GM18499 (cell line): Measurements from ENCODE around the gene STIM2.
"Not testable (repeated sequence)": the region's sequence is repeated elsewhere in the genome, so short reads cannot be mapped to it uniquely, and the experiment has no call there.

ENCODE experiments used
- ATAC-seq: cut with Tn5 transposase; IDR thresholded peaks from one replicate; pipeline ENCODE4 v1.9.1; 2021; ENCODE audit warnings: moderate number of reproducible peaks; ENCODE audit not compliant: insufficient read depth, unreplicated experiment

Gene STIM2

GRCh38 chr4:27018076-27018475 is 157.4 kb downstream of the STIM2 start:
- ATAC-seq, result no peak

GRCh38 chr4:27018910-27019309 is 158.3 kb downstream of the STIM2 start:
- ATAC-seq, result no peak

DNA sequence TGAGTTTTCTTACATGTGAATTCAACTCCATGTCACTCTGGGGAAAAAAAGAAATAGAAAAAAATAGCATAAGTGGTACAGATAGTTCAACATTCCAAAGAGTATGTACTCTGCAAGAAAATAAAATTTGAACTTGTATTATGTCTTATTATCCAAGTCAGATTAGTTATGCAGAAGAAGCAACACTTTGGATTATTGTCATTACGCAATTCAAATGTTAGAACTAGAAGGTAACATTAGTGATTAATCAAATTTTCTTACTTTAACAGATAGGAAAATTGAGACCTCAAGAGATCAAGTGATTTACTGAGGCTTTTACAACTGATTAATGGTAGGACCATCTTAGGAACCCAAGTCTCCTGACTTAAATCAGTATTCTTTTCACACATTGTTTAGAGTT is 159.1 kb downstream of the STIM2 start:
- no peak for ATAC-seq

GRCh38 chr4:27020203-27020602 is 159.6 kb downstream of the STIM2 start:
- ATAC-seq, result no peak

GRCh38 chr4:27020603-27021002 is 160.0 kb downstream of the STIM2 start:
- ATAC-seq, result no peak

- no peak for ATAC-seq
Measured at GRCh38 chr4:27022963-27023362, 162.3 kb downstream of the STIM2 start.

DNA sequence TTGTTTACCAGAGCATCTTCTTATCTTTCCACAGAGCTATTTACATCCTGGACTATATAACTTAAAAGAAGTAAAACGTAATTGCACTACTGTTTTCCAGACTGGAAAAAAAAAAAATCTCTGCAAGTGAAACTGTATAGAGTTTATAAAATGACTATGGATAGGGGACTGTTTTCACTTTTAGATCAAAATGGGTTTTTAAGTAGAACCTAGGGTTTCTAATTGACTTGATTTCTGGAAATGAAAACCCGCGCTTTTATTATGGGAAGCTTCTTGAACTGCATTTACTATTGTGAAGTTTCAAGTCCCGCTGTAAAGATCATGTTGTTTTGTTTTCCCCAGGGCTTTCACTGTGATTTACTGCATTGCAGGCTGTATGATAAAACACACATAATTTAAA is 162.7 kb downstream of the STIM2 start:
- no peak for ATAC-seq

- ATAC-seq, result no peak
Measured at GRCh38 chr4:27024805-27025204, 164.2 kb downstream of the STIM2 start.

GRCh38 chr4:27027428-27027827 is 166.8 kb downstream of the STIM2 start:
- no peak for ATAC-seq

DNA sequence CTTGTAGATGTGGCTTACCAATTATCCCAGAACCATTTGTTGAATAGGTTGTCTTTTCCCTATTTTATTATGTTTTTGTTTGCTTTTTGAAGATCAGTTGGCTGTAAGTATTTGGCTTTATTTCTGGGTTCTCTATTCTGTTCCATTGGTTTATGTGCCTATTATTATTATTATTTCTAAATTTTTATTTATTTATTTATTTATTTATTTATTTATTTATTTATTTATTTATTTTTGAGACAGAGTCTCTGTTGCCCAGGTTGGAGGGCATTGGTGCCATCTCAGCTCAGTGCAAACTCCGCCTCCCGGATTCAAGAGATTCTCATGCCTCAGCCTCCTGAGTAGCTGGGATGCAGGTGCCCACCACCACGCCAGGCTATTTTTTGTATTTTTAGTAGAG is 174.5 kb downstream of the STIM2 start:
- ATAC-seq, result not testable (repeated sequence)

GRCh38 chr4:27040356-27040755 is 179.7 kb downstream of the STIM2 start:
- ATAC-seq, result no peak

DNA sequence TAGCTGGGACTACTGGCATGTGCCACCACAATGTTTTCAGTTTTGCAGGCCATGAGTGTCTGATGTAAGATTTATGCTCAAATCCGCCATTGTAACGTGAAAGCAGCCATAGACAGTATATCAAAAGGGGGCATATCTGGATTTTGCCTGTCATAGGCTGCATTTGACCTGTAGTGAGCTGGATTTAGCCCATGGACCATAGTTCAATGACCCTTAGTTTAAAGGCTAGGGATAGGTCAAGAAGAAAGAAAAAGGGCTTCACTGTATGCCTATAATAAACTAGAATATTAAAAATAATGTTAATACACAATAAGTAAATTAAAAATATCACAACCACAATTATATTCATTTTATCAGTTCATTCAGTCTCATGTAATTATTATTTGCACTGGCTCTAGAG is 181.8 kb downstream of the STIM2 start:
- no peak for ATAC-seq

DNA sequence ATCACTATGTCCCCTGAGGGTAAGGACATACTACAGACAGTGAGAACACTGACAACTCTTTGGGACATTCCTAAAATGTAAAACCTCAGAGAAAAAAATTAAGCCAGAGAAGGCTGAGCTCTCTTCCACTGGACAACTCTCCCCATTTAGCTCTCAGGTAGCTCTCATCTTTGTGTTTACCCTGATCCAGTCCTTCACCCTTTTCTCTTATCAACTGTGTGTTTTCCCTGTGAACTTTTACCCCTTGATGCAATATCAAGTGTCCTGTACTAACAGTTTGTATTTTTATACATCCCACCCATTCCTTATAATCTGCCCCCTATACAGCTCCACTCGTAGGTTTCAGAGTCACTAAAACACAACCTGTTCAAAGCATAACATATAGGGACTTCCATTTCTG is 182.6 kb downstream of the STIM2 start:
- ATAC-seq, result no peak

GRCh38 chr4:27046851-27047250 is 186.2 kb downstream of the STIM2 start:
- ATAC-seq, result no peak

DNA sequence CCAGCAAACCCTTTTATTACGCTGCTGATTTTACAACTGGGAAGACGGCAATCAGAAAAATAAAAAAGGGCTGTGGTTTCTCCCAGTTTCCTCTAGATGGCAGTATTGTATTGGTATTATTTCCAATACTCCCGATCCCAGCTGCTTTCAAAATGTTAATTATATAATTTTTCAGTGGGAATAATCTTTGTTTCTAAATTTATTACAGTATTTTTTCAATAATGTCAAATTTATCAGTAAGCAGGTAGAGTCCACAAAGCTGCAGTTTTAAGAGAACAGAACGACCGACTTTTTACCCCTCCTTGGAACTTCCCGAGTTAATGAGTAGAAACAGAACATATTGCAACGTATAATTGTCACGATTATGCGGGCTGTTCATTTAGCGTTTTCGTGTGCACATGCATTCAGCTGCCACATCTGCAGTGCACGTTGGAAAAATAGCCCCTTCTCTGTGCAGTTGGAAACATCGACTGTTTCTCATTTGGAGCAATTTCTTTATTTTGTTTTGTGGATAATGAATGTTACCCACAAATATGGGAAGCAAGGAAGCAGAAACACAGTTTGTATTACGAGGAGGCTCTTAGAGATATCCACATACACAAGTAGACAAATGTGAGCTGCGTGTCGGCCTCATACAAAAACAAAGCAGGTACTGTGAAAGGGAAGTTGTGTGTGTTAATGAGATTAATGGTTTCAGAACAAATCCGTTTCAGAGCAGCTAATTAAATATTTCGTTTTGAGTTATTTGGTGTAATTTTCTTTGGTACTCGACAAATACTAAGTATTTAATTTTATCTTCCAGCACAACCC is 188.0 kb downstream of the STIM2 start:
- no peak for ATAC-seq

- no peak for ATAC-seq
Measured at GRCh38 chr4:27049239-27049829, 188.7 kb downstream of the STIM2 start.

DNA sequence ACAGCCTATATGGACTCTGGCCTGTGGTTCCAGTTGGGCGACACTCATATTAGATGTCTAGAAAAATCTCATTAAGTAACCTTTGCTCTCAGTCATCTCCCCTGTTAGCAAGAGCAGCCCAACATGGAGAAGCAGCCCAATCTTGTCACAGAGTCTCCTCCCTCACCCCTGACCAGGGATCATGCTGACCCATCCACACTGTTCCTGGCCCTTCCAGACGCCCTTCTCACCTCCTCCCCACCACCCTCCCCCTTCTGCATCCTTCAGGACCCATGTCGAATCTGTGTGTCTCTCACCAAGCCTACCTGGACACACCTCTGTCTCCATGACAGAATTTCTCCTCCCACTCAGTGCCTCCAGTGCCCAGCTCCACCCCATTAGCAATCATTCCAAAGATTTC is 190.1 kb downstream of the STIM2 start:
- ATAC-seq, result no peak

DNA sequence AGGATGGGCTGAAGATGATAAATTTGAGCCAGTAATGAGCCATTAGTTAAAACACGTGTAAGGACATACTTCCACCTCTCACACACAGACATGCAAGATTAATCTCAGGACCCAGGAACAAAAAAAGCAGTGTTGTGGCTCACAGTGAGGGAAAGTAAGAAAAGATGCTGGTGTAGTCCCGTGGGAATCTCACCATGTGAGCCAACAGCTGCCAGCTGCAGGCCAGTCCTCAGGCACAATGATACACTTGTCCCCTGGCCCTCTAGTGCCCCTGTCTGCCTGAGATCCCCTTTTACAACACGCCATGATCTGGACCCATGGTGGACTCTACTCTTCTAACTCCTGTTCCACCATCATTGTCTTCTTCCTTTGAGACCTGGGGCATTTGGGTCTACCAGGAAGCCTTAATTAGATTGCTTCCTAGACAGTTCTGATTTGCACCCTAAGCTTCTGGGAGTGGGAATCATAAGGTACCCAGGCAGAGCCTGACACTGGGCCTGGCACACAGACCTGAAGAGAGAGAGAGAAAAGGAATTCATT is 194.7 kb downstream of the STIM2 start:
- no peak for ATAC-seq

GRCh38 chr4:27056281-27056680 is 195.6 kb downstream of the STIM2 start:
- no peak for ATAC-seq

GRCh38 chr4:27057053-27057452 is 196.4 kb downstream of the STIM2 start:
- no peak for ATAC-seq

DNA sequence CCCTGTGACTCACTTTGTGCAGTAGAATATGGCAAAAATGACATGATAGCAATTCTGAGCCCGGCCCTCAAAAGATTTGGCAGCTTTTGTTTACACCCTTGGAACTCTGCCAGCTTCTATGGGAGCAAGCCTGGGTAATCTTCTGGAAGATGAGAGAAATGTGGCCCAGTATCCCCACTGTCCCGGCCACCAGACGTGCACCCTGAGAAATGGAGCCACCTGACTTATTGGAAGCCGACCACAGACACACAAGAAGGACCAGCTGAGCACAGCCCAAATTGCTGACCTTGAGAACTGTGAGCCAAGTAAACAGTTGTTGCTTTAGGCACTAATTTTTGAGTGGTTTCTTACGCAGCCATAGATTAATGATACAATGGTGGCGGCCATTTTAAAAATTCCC is 197.0 kb downstream of the STIM2 start:
- ATAC-seq, result no peak
